Prostate gland (tissue), 2 donors: Measurements from ENCODE around the gene MRTO4. TPM values are rescaled to one million over a fixed set of nuclear protein-coding genes. Genes with fewer than 3 reads are reported as not detected.

Experiments used
- DNase-seq: peaks from one replicate; pipeline ENCODE4 v3.0.0-alpha.2; 2019; ENCODE audit warnings: low spot score
- H3K27ac ChIP-seq, 2 donors: fragments of 200-600 bp; sonication (generic); 2 replicates each; pipeline ENCODE4 v1.5.1; 2017 to 2019
- H3K27me3 ChIP-seq: fragments of 200-600 bp; sonication (generic); replicated peaks from 2 replicates; pipeline ENCODE4 v1.5.1; 2019; ENCODE audit not compliant: insufficient read depth
- H3K36me3 ChIP-seq, 2 donors: fragments of 200-600 bp; sonication (generic); 1 replicate in 1 of 2; 2 replicates in 1 of 2; pipeline versions ENCODE4 v1.5.1 to v1.8.1; 2017 to 2019
- H3K4me1 ChIP-seq: fragments of 200-600 bp; sonication (generic); replicated peaks from 2 replicates; pipeline ENCODE4 v1.5.1; 2019
- H3K4me3 ChIP-seq, 2 donors: fragments of 200-600 bp; sonication (generic); 2 replicates each; pipeline ENCODE4 v1.5.1; 2017 to 2019
- H3K9me3 ChIP-seq: fragments of 200-600 bp; sonication (generic); 2 replicates; pipeline ENCODE4 v1.5.1; 2017
- POLR2A ChIP-seq: fragments of 450-650 bp; IDR thresholded peaks from one replicate; pipeline ENCODE4 v1.6.1; 2016; ENCODE audit warnings: antibody characterized with exemption, mild to moderate bottlenecking
- POLR2AphosphoS5 ChIP-seq: sonication (generic); formaldehyde crosslinking; IDR thresholded peaks from one replicate; pipeline ENCODE4 v1.6.1; 2017; ENCODE audit warnings: antibody characterized with exemption
- WGBS: methylation state at CpG from one replicate; pipeline ENCODE4 v1.1.5; 2018; 5-methylcytosine and 5-hydroxymethylcytosine counted together
- intact Hi-C: fragments of 100-400 bp; cut with DNase I; formaldehyde crosslinking; loops from one replicate; pipeline ENCODE4 v1.14.2; 2022
- total RNA-seq, 2 donors: library from RNA; depleted of rRNA; stranded (reverse); fragments of >200 nt; gene quantifications; one replicate each; pipeline ENCODE4 v1.1.0, GENCODE V29; 2016
- TF ChIP-seq, protein P1 (sequence below), 4 experiments: fragments of 200-600 bp in 2 of 4; fragments of 450-650 bp in 2 of 4; sonication (generic) in 2 of 4; IDR thresholded peaks; 1 replicate in 3 of 4; 2 replicates in 1 of 4; pipeline ENCODE4 v1.5.1; 2016 to 2019; ENCODE audit warnings: antibody characterized with exemption in 4 of 4, mild to moderate bottlenecking in 2 of 4, moderate library complexity in 2 of 4

The MRTO4 gene
- total RNA-seq, 2 donors from 2014 or later: 20.5 to 21.9 TPM

DNA sequence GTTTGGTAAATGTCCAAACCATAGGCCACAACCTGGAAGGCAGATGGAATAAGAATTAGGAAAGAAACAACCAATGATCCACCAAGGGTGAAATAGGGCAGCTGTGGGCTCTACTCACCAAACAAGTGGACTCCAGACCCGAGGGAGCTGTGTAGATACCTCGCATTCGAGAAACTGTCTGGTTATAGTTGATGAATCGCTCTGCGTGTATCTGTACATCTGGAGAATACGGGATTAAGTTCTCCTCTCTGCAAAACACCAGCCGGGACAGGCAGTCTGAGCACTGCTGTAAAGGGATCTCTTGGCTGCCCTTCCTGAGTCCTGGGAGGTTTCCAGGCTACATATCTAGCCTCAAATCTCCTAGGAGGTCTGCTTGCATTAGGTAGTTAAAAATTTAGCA is 32.2 kb upstream of the MRTO4 start:
- 50% methylated on average over 7 of the region's 7 CpGs for WGBS
- intact Hi-C loops: no loop called here

DNA sequence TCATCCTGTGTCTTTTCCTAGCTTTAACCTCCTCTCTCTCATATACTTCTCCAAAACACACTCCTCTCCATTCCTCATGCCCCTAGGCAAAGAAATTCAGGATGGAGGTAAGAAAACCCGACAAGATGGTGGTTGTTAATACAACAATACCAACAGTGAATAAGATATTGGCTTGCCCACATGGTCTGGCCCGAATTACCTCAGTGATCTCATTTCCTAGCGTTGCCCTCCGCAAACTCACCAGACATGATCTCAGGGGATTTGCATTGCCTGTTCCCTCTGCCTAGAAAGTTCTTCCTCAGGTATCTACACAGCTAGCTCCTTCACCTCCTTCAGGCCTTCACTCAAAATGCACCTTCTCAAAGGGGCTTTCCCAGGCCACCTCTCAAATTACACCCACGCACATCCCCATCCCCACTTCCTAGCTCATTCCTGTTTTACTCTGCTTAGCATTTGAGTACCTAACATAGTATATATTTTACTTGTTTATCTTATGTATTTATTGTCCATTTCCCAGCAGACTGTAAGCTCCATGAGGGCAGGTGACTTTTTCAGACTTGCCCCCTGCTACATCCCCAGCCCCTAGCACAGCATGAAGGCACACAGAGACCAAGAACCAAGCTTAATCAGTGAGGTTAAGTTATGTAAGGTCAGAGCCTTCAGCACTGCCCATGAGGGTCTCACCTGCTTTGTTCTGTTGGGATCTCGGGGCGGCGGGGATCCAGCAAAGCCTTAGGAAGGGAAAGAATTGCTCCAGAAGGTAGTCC is 31.3 kb upstream of the MRTO4 start:
- H3K36me3 ChIP-seq: peaks cover 0 to 3% of the 10 kb centered on the region in 2 donors
- no peaks in the 10 kb centered on the region for H3K9me3 ChIP-seq
- H3K4me3 ChIP-seq: no peak overlapping the region
- H3K27ac ChIP-seq: no peak overlapping the region
- WGBS: 92% methylated on average over 8 of the region's 8 CpGs
- H3K4me1 ChIP-seq: no peaks in the 10 kb centered on the region
- TF ChIP-seq POLR2AphosphoS5: no peak
- TF ChIP-seq, protein P1, sequence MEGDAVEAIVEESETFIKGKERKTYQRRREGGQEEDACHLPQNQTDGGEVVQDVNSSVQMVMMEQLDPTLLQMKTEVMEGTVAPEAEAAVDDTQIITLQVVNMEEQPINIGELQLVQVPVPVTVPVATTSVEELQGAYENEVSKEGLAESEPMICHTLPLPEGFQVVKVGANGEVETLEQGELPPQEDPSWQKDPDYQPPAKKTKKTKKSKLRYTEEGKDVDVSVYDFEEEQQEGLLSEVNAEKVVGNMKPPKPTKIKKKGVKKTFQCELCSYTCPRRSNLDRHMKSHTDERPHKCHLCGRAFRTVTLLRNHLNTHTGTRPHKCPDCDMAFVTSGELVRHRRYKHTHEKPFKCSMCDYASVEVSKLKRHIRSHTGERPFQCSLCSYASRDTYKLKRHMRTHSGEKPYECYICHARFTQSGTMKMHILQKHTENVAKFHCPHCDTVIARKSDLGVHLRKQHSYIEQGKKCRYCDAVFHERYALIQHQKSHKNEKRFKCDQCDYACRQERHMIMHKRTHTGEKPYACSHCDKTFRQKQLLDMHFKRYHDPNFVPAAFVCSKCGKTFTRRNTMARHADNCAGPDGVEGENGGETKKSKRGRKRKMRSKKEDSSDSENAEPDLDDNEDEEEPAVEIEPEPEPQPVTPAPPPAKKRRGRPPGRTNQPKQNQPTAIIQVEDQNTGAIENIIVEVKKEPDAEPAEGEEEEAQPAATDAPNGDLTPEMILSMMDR (IDR thresholded peaks at IDR 0.05): no peak
- TF ChIP-seq POLR2A: no peak
- no peaks in the 10 kb centered on the region for H3K27me3 ChIP-seq
- no peak for DNase-seq
- intact Hi-C loops: no loop called here

More for the DNA sequence above, 32.2 kb upstream of the MRTO4 start:
- Histone ChIP-seq H3K27me3 (no peaks in the 10 kb centered on the region), H3K4me3 (no peak overlapping the region), H3K4me1 (no peaks in the 10 kb centered on the region), H3K36me3 (peaks cover 0 to 3% of the 10 kb centered on the region in 2 donors), H3K27ac (peak overlapping the region in 1 of 2 donors; percentile 3), H3K9me3 (no peaks in the 10 kb centered on the region)
- TF ChIP-seq POLR2AphosphoS5: no peak
- TF ChIP-seq POLR2A: no peak
- TF ChIP-seq, protein P1 (IDR thresholded peaks at IDR 0.05): no peak
- no peak for DNase-seq

DNA sequence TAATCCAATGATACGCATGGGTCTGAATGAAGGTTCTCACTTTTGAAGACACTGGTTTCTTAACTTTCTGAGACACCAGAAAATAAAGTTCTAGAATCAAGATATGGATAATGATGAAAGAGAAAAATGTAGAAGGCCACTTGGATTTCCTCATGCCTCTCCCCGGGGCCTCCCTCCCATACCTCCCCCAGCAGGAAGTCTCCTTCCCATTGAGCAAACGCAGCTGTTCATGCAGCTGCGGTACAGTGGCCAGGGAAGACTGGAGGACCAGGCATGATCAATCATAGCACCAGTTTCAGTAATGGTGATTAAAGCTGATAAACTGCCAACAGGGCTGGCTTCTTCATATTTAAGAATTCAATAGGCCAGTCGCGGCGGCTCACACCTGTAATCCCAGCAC is 30.6 kb upstream of the MRTO4 start:
- TF ChIP-seq POLR2AphosphoS5 (no peak), POLR2A (no peak)
- TF ChIP-seq, protein P1 (IDR thresholded peaks at IDR 0.05): no peak
- H3K36me3 ChIP-seq: peaks cover 0 to 3% of the 10 kb centered on the region in 2 donors
- no peak overlapping the region for H3K27ac ChIP-seq
- 69% methylated on average over 7 of the region's 7 CpGs for WGBS
- intact Hi-C loops: no loop called here
- H3K4me3 ChIP-seq: no peak overlapping the region
- H3K27me3 ChIP-seq: no peaks in the 10 kb centered on the region
- DNase-seq: no peak
- no peaks in the 10 kb centered on the region for H3K4me1 ChIP-seq
- no peaks in the 10 kb centered on the region for H3K9me3 ChIP-seq

DNA sequence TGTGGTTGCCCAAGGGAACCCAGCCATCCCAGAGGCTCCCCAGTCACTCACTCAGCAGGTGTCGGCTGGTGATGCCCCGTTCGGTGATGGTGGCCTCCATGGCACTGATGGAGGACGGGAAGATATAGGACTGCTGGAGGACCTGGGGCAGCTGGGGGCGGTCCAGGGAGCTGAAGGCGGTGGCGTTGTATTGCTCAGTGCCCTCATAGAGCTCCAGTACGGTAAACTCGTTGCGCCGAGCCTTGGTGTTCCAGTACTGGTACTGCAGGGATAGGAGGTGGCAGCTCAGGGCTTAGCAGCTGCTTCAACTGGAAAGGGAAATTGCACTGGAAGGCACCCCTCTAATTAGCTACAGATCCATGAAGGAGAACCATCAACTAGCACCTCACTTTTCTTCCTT is 29.0 kb upstream of the MRTO4 start:
- H3K27ac ChIP-seq: no peak overlapping the region
- H3K36me3 ChIP-seq: peaks cover 0 to 3% of the 10 kb centered on the region in 2 donors
- no peak overlapping the region for H3K4me3 ChIP-seq
- H3K27me3 ChIP-seq: no peaks in the 10 kb centered on the region
- no peak for DNase-seq
- 91% methylated on average over 11 of the region's 11 CpGs for WGBS
- TF ChIP-seq POLR2AphosphoS5 (no peak), POLR2A (no peak)
- TF ChIP-seq, protein P1 (IDR thresholded peaks at IDR 0.05): no peak
- intact Hi-C loops: no loop called here
- no peaks in the 10 kb centered on the region for H3K9me3 ChIP-seq
- no peaks in the 10 kb centered on the region for H3K4me1 ChIP-seq
